Activated CD4-positive, alpha-beta T cell treated with anti-CD3 and anti-CD28 coated beads, Interleukin-2, amount 50 U/mL, for 24 hours (primary cell): ENCODE measurements around the gene MAP2K4.

ENCODE experiments used
- DNase-seq, 2 donors: peaks; one replicate each; pipeline ENCODE4 v3.0.0-alpha.2; 2020; ENCODE audit warnings: low read depth in 1 of 2, low spot score in 1 of 2

MAP2K4 gene

DNA sequence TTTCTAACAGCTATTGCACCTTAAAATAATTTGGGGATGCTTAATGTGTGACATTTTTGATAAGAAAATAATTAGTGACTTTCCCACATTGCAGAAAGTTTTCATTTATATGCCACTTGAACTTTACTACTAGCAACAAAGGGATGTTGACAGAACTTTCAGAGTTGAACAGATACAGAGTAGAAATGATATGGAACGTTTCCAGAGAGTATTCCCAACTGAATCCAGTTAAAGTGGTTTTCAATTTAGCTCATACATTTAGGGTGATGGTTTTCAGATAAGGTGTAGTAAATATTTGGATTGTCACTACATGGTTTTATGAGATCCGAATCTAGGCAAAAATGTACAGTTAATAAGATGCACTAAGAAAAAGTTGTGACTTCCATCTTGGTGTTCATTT is 17.3 kb downstream of the MAP2K4 start:
- no peak for DNase-seq

GRCh38 chr17:12040478-12040877 is 19.8 kb downstream of the MAP2K4 start:
- no peak for DNase-seq

GRCh38 chr17:12041312-12041711 is 20.6 kb downstream of the MAP2K4 start:
- no peak for DNase-seq

DNA sequence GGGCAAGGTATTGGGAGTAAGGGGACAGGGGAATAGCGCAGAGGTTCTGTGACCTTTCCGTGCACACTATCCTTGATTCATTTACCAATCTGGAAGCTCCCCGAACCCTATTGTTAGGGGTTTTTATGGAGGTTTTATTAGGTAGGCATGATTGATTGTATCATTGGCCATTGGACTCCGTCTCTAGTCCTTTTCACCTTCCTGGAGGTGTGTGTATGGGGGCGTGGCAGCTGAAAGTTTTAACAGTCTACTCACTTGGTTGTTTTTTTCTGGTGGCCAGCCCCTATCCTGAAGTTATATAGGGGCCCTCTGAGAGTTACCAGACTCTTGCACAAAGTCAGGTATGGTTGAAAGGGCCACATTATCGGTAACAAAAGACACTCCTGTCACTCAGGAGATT is 23.0 kb downstream of the MAP2K4 start:
- DNase-seq: no peak

- no peak for DNase-seq
These were observed 26.1 kb downstream of the MAP2K4 start for GRCh38 chr17:12046786-12047185.

- no peak for DNase-seq
These were observed 27.2 kb downstream of the MAP2K4 start for GRCh38 chr17:12047681-12048376.

- no peak for DNase-seq
These were observed 28.3 kb downstream of the MAP2K4 start for GRCh38 chr17:12048843-12049473.

GRCh38 chr17:12050646-12051225 is 30.1 kb downstream of the MAP2K4 start:
- DNase-seq: no peak

- DNase-seq: no peak
These were observed 32.9 kb downstream of the MAP2K4 start for GRCh38 chr17:12053552-12053951.

DNA sequence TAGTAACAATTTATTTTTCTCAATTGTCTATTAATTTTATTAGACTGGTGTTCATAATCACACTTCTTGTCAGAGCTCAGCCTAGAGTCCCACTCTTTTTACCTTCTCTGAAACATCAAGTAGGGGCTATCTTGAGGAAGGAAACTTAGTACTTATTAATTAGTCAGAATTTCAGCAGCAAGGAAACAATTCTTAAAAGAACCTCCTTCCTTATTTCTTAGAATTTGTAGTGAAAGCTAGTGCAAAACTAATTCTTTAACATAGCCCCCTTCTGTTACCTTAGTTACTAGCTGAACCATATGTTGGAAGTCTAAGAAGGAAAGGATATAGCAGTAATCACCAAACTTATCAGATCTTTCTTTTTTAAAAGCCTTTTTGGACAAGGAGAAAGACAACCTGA is 35.2 kb downstream of the MAP2K4 start:
- no peak for DNase-seq

DNA sequence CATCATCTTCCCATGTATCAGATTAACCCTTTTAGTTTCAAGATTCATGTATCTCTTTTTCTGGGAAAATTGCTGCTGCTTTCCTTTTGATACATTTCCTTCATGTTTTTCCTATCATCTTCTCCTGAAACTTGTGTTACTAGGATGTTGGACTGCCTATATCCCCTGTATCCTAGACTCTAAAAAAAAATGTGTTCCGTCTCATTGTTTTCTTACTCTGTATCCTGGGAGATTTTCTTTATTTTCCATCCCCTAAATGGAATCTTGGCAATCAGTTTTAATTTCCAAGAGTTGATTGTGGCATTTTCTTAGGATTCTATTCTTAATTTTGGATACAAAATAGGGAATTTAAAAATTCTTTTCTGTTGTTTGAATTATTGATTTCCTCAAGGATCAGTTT is 36.8 kb downstream of the MAP2K4 start:
- no peak for DNase-seq

DNA sequence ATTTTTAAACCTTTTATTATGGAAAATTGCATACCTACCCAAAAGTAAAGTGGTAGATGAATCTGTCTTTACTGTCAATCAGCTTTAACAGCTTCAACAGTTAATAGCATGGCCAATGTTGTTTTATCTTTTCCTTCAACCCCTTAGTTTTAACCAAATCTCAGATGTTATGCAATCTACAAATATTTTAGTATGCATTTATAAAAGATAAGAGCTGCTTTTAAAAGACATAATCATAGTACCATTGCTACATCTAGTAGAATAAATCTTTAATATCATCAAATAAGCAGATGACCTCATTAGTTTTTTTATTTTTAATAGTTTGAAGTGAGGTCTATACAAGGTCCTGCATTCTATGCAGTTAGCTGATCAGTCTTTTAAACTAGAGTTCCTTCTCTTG is 37.9 kb downstream of the MAP2K4 start:
- DNase-seq: no peak

DNA sequence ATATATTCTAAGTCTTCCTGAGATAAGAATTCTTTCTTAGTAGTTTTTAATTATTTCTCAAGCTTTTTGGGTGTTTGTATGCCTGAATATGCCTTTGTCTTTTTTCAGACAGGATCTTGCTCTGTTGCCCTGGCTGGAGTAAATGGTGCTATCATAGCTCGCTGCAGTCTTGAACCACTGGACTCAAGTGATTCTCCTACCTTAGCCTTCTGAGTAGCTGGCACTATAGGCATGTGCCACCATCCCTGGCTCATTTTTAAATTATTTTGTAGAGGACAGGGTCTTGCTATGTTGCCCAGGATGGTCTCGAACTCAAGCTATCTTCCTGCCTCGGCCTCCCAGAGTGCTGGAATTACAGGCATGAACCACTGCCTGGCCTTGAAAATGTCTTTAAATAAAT is 41.6 kb downstream of the MAP2K4 start:
- DNase-seq: no peak

DNA sequence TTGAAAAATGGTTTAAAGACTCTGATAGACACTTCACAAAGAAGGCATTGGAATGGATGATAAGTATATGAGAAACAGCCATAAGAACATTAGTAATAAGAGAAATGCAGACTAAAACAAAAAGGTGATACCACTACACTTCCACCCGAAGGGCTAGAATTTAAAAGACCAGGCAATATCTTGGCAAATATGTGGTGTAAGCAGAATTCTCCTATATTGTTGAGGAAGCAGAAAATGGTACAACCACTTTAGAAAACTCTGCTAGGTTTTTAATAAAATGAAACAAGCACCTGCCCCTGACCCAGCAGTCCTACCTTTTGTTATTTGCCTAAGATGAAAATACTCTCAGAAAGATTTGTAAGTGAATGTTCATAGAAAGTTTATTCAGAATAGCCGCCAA is 43.7 kb downstream of the MAP2K4 start:
- no peak for DNase-seq

- no peak for DNase-seq
These were observed 46.8 kb downstream of the MAP2K4 start for GRCh38 chr17:12067485-12067884.

DNA sequence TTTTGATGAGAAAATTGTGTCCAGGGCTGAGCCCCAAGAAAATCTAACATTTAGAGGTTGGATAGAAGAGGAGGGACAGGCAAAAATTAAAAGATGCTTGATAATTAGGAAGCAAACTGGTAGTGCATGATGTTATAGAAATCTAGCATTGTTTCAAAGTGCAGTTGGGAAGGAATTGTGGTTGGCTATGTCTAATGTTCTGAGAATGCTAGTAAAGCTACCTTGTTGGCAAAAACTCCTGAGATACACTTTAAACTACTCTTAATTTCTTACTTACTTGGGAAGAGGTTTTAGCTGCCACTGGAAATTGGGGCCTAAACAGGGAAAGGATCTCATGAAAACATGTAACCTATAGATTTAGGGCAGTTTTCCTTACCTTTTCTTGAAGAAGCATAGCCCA is 48.3 kb downstream of the MAP2K4 start:
- DNase-seq: no peak

GRCh38 chr17:12070561-12070960 is 49.9 kb downstream of the MAP2K4 start:
- no peak for DNase-seq

- DNase-seq: no peak
These were observed 53.7 kb downstream of the MAP2K4 start for GRCh38 chr17:12074346-12074745.

DNA sequence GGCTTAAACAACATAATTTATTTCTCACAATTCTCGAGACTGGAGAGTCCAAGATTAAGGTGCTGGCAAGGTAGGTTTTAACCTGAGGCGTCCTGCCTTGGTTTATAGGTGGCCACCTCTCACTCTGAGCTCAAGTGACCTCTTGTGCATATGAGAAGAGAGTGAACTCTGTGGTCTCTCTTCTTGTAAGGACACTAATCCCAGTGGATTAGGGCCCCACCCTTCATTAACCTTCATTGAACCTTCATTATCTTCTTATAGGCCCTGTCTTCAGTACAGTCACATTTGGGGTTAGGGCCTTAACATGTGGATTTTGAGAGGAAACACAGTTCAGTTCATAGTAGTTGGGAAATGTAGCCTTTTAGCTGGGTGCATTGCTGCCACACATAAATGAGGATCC is 57.1 kb downstream of the MAP2K4 start:
- no peak for DNase-seq

DNA sequence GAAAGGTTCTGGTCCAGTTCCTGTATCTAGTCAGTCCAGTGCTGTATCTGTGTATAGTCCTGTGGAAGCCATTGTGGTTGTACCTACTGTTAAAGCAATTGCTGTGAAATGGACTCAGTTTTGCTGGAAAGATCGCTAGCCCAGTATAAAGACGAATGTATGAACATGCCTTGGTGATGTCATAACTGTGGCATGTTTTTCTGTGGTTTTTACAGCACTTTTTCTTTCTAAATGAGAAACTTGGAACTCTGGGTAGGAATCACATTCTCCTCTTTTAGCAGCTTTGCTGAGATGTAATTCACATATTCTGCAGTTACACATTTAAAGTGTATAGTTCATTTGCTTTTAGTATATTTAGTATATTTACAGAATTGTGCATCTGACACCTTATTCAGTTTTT is 58.1 kb downstream of the MAP2K4 start:
- no peak for DNase-seq

- DNase-seq: no peak
These were observed 61.0 kb downstream of the MAP2K4 start for GRCh38 chr17:12081720-12082119.

- no peak for DNase-seq
These were observed 64.6 kb downstream of the MAP2K4 start for GRCh38 chr17:12085076-12085949.
